ENCODE measurements around the gene NDUFB10. TPM values are rescaled to one million over a fixed set of nuclear protein-coding genes. Genes with fewer than 3 reads are reported as not detected.

Gene NDUFB10
- total RNA-seq, 1 donor from 2014 or later, result 126 TPM

DNA sequence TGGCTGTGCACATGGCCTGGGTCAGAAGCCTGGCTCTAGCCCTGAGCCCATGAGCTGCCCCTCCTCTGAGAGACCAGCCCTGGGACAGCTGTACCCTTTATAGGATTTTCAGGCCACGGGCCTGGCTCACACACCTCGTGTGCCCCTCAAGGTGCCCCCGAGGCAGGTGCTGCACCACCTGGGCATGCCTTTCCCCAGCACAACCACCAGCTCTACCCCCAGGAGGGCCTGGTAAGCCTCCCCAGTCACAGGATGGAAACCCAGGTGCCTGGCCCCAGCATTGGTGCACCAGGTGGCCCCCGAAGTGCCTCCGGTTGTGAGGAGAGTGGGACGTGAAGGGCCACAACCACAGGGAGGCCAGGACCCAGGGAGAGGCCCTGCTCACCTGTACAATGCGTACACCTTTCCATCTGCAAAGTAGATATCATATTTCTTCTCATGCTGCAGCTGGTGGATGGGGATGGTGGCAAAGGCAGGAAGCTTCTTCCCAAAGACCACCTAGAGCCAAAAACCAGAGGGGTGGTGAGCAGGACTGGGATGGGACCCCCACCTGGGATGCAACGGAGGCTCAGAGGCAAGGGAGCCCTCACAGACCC is 44.0 kb downstream of the NDUFB10 start:
- H3K27ac Mint-ChIP-seq (ENCODE audit: unreplicated experiment), result no peak overlapping the region
- H3K4me1 Mint-ChIP-seq (ENCODE audit: unreplicated experiment), result peaks cover 31% of the 10 kb centered on the region
- DNase-seq (ENCODE audit: extremely low spot score, unreplicated experiment), result no peak

DNA sequence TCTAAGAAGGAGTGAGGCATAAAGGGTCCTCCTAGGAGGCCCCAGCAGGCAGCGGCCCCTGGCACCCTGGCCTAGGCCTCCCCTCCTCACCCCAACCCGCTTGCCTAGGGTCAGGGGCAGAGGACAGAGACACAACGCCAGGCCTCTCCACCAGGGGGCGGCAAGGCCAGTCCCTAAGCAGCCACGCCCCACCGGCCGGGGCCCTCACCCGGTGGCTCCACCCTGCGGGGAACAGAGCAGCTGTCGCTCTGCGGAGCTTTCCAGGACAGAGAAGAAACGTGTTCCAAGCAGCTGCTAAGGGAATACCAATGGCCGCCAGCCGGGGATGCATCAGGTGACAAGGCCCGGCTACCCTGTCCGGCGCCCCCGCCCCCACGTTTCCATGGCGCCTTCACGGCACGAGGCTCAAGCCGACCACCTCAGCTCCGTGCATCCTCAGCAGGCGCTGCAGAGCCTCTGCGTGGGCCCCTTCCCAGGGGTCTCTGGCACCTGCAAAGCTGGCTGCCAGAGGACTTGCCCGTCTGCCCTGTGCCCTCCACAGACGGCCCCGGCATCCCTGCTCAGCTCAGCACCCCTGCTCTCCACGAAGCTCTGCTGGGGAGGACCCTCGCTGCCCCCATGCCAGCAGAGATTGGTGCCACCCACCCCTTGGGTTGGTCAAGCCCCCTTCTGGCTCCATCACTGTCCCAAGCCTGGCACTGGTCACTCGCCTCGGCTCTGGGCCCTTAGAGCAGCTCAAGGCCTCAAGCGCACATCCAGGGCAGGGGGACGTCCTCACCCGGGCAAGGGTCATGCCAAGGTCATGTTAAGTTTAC is 44.7 kb downstream of the NDUFB10 start:
- no peak overlapping the region for H3K27ac Mint-ChIP-seq (ENCODE audit: unreplicated experiment)
- peaks cover 36% of the 10 kb centered on the region for H3K4me1 Mint-ChIP-seq (ENCODE audit: unreplicated experiment)
- TF ChIP-seq CTCF (IDR thresholded peaks at IDR 0.05), result peak; percentile 97
- H3K36me3 Mint-ChIP-seq (ENCODE audit: unreplicated experiment), result peaks cover 9% of the 10 kb centered on the region
- H3K9me3 Mint-ChIP-seq (ENCODE audit: unreplicated experiment), result no peaks in the 10 kb centered on the region
- no peaks in the 10 kb centered on the region for H3K27me3 Mint-ChIP-seq (ENCODE audit: unreplicated experiment)
- peak; percentile 96 for DNase-seq (ENCODE audit: extremely low spot score, unreplicated experiment)
- H3K4me3 Mint-ChIP-seq (ENCODE audit: unreplicated experiment), result no peak overlapping the region

More for the DNA sequence above, 44.0 kb downstream of the NDUFB10 start:
- H3K4me3 Mint-ChIP-seq (ENCODE audit: unreplicated experiment), result no peak overlapping the region
- TF ChIP-seq CTCF (IDR thresholded peaks at IDR 0.05), result no peak
- no peaks in the 10 kb centered on the region for H3K9me3 Mint-ChIP-seq (ENCODE audit: unreplicated experiment)
- no peaks in the 10 kb centered on the region for H3K27me3 Mint-ChIP-seq (ENCODE audit: unreplicated experiment)
- H3K36me3 Mint-ChIP-seq (ENCODE audit: unreplicated experiment), result peaks cover 9% of the 10 kb centered on the region

DNA sequence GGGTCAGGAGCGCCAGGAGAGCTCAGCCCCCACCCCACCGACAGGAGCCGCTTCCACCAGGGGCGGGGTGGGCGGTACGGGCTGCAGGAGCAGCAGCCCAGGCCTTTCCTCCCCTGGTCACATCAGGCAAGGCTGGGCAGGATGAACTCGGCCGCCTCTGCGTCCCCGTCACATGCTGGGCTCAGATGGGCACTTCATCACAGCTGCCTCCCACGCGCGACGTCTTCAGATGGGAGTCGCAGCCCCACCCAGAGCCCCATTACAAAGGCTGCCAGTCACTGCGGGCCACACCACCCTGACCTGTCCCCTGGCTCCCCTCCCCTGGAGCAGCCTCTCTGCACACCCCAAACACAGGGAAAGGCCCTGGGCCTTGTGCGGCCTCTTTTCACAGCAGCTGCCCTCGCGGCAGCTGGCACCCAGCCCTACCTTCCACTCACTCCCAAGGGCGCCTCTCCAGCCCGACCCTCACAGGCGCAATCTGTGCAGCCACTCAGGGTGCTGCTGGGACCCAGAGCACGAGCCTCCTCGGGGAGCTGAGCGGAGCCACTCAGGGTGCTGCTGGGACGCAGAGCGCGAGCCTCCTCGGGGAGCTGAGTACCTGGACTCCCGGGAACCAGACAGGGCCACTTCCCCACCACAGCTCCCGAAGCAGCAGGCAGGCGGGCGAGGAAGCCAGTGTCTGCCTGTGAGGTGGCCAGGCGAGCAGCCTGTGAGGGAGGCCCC is 45.6 kb downstream of the NDUFB10 start:
- Mint-ChIP-seq H3K36me3 (ENCODE audit: unreplicated experiment) (peaks cover 9% of the 10 kb centered on the region), H3K4me3 (ENCODE audit: unreplicated experiment) (no peak overlapping the region), H3K9me3 (ENCODE audit: unreplicated experiment) (no peaks in the 10 kb centered on the region), H3K4me1 (ENCODE audit: unreplicated experiment) (peaks cover 36% of the 10 kb centered on the region), H3K27ac (ENCODE audit: unreplicated experiment) (peak overlapping the region; percentile 31), H3K27me3 (ENCODE audit: unreplicated experiment) (no peaks in the 10 kb centered on the region)
- TF ChIP-seq CTCF (IDR thresholded peaks at IDR 0.05), result no peak
- no peak for DNase-seq (ENCODE audit: extremely low spot score, unreplicated experiment)

GRCh38 chr16:2005646-2006045 is 46.3 kb downstream of the NDUFB10 start:
- H3K27ac Mint-ChIP-seq (ENCODE audit: unreplicated experiment), result no peak overlapping the region
- DNase-seq (ENCODE audit: extremely low spot score, unreplicated experiment), result no peak
- peaks cover 9% of the 10 kb centered on the region for H3K36me3 Mint-ChIP-seq (ENCODE audit: unreplicated experiment)
- no peak overlapping the region for H3K4me3 Mint-ChIP-seq (ENCODE audit: unreplicated experiment)
- H3K9me3 Mint-ChIP-seq (ENCODE audit: unreplicated experiment), result no peaks in the 10 kb centered on the region
- no peak for TF ChIP-seq CTCF (IDR thresholded peaks at IDR 0.05)
- peaks cover 42% of the 10 kb centered on the region for H3K4me1 Mint-ChIP-seq (ENCODE audit: unreplicated experiment)
- no peaks in the 10 kb centered on the region for H3K27me3 Mint-ChIP-seq (ENCODE audit: unreplicated experiment)

DNA sequence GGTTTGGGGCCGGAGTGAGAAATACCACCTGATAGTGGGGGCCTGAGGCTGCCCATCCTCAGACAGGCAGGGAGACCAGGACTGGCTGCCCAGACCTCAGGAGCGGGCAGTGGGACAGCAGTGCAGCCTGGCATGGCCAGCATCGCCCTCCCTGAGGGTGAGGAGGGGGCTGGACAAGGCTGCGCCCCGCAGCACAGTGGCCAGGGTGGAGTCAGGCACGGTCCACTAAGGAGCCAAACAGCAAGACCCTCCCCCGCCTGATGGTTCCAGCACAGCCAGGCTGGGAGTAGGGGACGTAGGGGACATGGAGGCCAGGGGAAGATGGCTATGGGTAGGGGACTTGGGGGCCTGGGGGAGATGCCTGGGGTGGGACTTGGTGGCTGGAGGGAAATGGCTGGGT is 47.0 kb downstream of the NDUFB10 start:
- H3K27me3 Mint-ChIP-seq (ENCODE audit: unreplicated experiment), result no peaks in the 10 kb centered on the region
- H3K4me3 Mint-ChIP-seq (ENCODE audit: unreplicated experiment), result peak overlapping the region; percentile 6
- H3K9me3 Mint-ChIP-seq (ENCODE audit: unreplicated experiment), result no peaks in the 10 kb centered on the region
- H3K36me3 Mint-ChIP-seq (ENCODE audit: unreplicated experiment), result peaks cover 5% of the 10 kb centered on the region
- peak overlapping the region; percentile 54 for H3K27ac Mint-ChIP-seq (ENCODE audit: unreplicated experiment)
- no peak for TF ChIP-seq CTCF (IDR thresholded peaks at IDR 0.05)
- peaks cover 42% of the 10 kb centered on the region for H3K4me1 Mint-ChIP-seq (ENCODE audit: unreplicated experiment)
- DNase-seq (ENCODE audit: extremely low spot score, unreplicated experiment), result no peak
